ENCODE data around the gene KCTD17.

DNA sequence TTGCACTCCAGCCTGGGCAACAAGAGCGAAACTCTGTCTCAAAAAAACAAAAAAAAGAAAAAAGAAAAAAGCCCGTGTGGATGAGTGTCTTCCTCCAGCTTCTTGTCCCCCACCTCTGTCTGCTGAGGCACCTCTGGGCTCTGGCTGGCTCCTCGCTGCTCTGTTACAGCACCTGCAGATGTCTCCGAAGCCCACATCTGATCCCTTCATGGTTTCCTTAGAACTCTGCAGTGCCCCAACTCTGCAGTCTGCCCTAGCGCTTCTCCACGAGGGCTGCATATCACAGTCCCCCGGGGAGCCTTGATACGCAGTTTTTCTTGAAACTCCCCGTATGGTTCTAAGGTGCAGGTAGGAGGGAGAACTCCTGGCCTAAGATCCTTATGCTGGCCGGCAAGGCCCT, 15.9 kb downstream of the KCTD17 start:
- TF ChIP-seq TAF1 (IDR thresholded peaks at IDR 0.05; ENCODE audit: borderline replicate concordance, insufficient read depth, low read length) (no peak), POLR2AphosphoS5 (IDR thresholded peaks at IDR 0.05; ENCODE audit: low read depth, low read length) (no peak), SIN3A (IDR thresholded peaks at IDR 0.05; ENCODE audit: borderline replicate concordance, insufficient read depth, low read length) (no peak)
- TF ChIP-seq, protein P1, sequence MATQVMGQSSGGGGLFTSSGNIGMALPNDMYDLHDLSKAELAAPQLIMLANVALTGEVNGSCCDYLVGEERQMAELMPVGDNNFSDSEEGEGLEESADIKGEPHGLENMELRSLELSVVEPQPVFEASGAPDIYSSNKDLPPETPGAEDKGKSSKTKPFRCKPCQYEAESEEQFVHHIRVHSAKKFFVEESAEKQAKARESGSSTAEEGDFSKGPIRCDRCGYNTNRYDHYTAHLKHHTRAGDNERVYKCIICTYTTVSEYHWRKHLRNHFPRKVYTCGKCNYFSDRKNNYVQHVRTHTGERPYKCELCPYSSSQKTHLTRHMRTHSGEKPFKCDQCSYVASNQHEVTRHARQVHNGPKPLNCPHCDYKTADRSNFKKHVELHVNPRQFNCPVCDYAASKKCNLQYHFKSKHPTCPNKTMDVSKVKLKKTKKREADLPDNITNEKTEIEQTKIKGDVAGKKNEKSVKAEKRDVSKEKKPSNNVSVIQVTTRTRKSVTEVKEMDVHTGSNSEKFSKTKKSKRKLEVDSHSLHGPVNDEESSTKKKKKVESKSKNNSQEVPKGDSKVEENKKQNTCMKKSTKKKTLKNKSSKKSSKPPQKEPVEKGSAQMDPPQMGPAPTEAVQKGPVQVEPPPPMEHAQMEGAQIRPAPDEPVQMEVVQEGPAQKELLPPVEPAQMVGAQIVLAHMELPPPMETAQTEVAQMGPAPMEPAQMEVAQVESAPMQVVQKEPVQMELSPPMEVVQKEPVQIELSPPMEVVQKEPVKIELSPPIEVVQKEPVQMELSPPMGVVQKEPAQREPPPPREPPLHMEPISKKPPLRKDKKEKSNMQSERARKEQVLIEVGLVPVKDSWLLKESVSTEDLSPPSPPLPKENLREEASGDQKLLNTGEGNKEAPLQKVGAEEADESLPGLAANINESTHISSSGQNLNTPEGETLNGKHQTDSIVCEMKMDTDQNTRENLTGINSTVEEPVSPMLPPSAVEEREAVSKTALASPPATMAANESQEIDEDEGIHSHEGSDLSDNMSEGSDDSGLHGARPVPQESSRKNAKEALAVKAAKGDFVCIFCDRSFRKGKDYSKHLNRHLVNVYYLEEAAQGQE (IDR thresholded peaks at IDR 0.05; ENCODE audit: insufficient read depth in 1 of 2, low read depth in 2 of 2, low read length in 2 of 2): no peak

Measured in PFSK-1 (cell line).